Hematopoietic multipotent progenitor cell (in vitro differentiated cells): ENCODE results near the gene SFXN2. TPM values are rescaled to one million over a fixed set of nuclear protein-coding genes. Genes with fewer than 3 reads are reported as not detected.

Experiments used
- DNase-seq, 3 donors: peaks; one replicate each; pipeline ENCODE4 v3.0.0-alpha.2; 2011 to 2015; ENCODE audit warnings: low read depth in 2 of 3, low spot score in 2 of 3
- total RNA-seq: library from RNA; depleted of rRNA; stranded (reverse); fragments of >200 nt; gene quantifications from one replicate; pipeline ENCODE4 v1.2.3, GENCODE V29; 2012

Gene SFXN2
- total RNA-seq, 1 donor, result 14.5 TPM

- no peak for DNase-seq
Measured at GRCh38 chr10:102773320-102773719, 58.9 kb downstream of the SFXN2 start.

GRCh38 chr10:102773986-102774385 lies 59.5 kb downstream of the SFXN2 start:
- DNase-seq, result peak in 2 of 3 donors; percentile 31 to 71

GRCh38 chr10:102775201-102775934 lies 60.9 kb downstream of the SFXN2 start:
- DNase-seq, result no peak

- DNase-seq, result peak in 2 of 3 donors; percentile 76 to 78
Measured at GRCh38 chr10:102775935-102776669, 61.7 kb downstream of the SFXN2 start.

GRCh38 chr10:102776779-102777456 lies 62.5 kb downstream of the SFXN2 start:
- no peak for DNase-seq

- no peak for DNase-seq
Measured at GRCh38 chr10:102777711-102778453, 63.4 kb downstream of the SFXN2 start.

- no peak for DNase-seq
Measured at GRCh38 chr10:102778781-102779180, 64.3 kb downstream of the SFXN2 start.

- no peak for DNase-seq
Measured at GRCh38 chr10:102779680-102780526, 65.5 kb downstream of the SFXN2 start.

GRCh38 chr10:102780527-102780808 lies 66.0 kb downstream of the SFXN2 start:
- no peak for DNase-seq

GRCh38 chr10:102781090-102781920 lies 66.9 kb downstream of the SFXN2 start:
- peak in 1 of 3 donors; percentile 20 for DNase-seq

GRCh38 chr10:102781921-102782557 lies 67.6 kb downstream of the SFXN2 start:
- no peak for DNase-seq

- no peak for DNase-seq
Measured at GRCh38 chr10:102782673-102783551, 68.5 kb downstream of the SFXN2 start.

- DNase-seq, result no peak
Measured at GRCh38 chr10:102783568-102783967, 69.1 kb downstream of the SFXN2 start.

GRCh38 chr10:102785818-102786217 lies 71.4 kb downstream of the SFXN2 start:
- peak in 2 of 3 donors; percentile 74 to 78 for DNase-seq

GRCh38 chr10:102791754-102792395 lies 77.4 kb downstream of the SFXN2 start:
- DNase-seq, result no peak
